Measurements from ENCODE around the gene ZBTB7B.

Gene ZBTB7B

GRCh38 chr1:155011437-155012025, 8.9 kb downstream of the ZBTB7B start:
- TF ChIP-seq CTCF (IDR thresholded peaks at IDR 0.05) (no peak), ZFX (IDR thresholded peaks at IDR 0.05; ENCODE audit: borderline replicate concordance) (no peak)
- H3K27ac ChIP-seq: peak overlapping the region; percentile 98

DNA sequence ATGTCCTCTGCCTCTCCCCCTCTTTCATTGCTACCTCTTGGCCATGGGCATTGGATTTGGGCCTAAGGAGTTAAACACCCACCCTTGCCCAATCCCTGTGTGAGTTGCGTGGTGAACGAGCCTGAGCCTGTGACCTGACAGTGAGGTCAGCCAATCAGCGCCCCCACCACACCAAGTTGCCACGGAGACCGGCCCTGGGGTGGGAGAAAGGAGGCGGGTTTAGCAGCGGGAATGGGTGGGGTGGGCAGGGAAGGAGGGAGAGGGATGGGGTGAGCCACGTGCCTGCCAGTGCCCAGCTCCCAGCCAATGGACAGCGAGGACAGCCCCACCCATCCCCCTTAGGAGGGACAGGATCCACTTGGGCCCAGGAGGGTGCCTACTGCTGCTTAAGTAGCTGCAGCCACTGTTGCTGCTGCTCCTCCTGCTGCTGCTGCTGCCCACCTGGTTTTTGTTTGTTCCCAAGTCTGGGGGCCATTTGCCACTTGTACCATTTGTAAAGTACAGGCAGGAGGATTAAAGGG, 9.5 kb downstream of the ZBTB7B start:
- no peak for TF ChIP-seq ZFX (IDR thresholded peaks at IDR 0.05; ENCODE audit: borderline replicate concordance)
- H3K27ac ChIP-seq: peak overlapping the region; percentile 98

GRCh38 chr1:155012776-155013602, 10.4 kb downstream of the ZBTB7B start:
- no peak for TF ChIP-seq CTCF (IDR thresholded peaks at IDR 0.05)
- TF ChIP-seq ZFX (IDR thresholded peaks at IDR 0.05; ENCODE audit: borderline replicate concordance): no peak
- peak overlapping the region; percentile 98 for H3K27ac ChIP-seq

DNA sequence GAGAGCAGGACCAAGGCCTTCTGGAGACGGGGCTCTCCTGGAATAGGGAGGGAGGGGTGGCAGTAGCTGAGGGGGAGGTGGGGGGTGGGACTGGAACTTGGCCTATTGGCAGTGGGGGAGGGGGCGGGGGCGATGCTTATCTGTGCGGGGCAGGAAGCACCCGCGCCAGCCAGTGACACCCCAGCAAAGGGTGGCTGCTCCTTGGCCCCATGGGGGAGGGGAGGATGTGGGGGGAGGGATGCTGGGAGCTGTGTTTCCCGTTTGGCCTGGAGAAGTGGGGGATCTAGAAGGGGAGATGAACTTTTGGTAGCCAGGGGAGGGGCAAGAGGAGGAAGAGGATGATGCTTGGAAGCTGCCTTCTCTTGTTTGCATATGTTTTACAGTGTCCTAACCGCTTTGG, 11.0 kb downstream of the ZBTB7B start:
- TF ChIP-seq CTCF (IDR thresholded peaks at IDR 0.05) (no peak), ZFX (IDR thresholded peaks at IDR 0.05; ENCODE audit: borderline replicate concordance) (no peak)
- H3K27ac ChIP-seq: peak overlapping the region; percentile 98

- TF ChIP-seq CTCF (IDR thresholded peaks at IDR 0.05) (no peak), ZFX (IDR thresholded peaks at IDR 0.05; ENCODE audit: borderline replicate concordance) (no peak)
- H3K27ac ChIP-seq: peak overlapping the region; percentile 98
Measured at GRCh38 chr1:155014709-155015508, 12.3 kb downstream of the ZBTB7B start.

DNA sequence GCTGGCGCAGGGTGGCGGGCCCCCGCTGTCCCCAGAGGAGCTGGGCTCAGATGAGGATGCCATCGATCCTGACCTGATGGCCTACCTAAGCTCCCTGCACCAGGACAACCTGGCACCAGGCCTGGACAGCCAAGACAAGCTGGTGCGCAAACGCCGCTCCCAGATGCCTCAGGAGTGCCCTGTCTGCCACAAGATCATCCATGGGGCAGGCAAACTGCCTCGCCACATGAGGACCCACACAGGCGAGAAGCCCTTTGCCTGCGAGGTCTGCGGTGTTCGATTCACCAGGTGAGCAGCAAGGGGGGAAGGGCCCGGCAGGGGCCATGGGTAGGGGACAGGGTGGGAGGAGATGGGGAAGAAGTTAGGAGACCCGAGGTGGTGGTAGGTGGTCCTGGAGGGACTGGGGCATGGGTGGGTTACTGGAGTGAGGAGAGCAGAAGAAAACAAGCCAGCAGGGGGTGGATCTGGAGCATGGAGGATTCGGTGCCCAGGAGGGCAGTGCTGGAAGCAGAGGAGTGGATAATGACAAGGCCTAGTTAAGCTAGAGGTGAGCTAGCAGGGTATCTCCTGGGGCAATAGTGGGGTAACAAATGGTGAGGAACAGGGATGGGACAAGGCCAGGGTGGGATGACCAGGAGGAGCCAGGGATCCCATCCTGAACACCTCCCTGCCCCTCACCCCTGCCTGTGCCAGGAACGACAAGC, 13.1 kb downstream of the ZBTB7B start:
- peak overlapping the region; percentile 98 for H3K27ac ChIP-seq

More for the DNA sequence above, 13.1 kb downstream of the ZBTB7B start:
- TF ChIP-seq ZFX (IDR thresholded peaks at IDR 0.05; ENCODE audit: borderline replicate concordance) (no peak), CTCF (IDR thresholded peaks at IDR 0.05) (no peak)
